DOHH2 (cell line): ENCODE data around the gene OCA2.

ENCODE experiments used
- H3F3A ChIP-seq: fragments of 200-600 bp; sonication (generic), shearing (Covaris generic); 2 replicates; pipeline ENCODE4 v1.6.0; 2016; ENCODE audit warnings: antibody characterized with exemption, mild to moderate bottlenecking; ENCODE audit not compliant: control insufficient read depth, insufficient read depth
- H3K27ac ChIP-seq: fragments of 200-600 bp; sonication (generic); 2 replicates; pipeline ENCODE4 v1.5.1; 2014; ENCODE audit warnings: low read depth, mild to moderate bottlenecking, low read length, moderate library complexity
- H3K27me3 ChIP-seq: fragments of 200-600 bp; sonication (generic); 2 replicates; pipeline ENCODE4 v1.6.1; 2014; ENCODE audit warnings: mild to moderate bottlenecking, low read length, mixed read lengths; ENCODE audit not compliant: control insufficient read depth
- H3K36me3 ChIP-seq: fragments of 200-600 bp; sonication (generic); 2 replicates; pipeline ENCODE4 v1.6.1; 2014; ENCODE audit warnings: mild to moderate bottlenecking, low read length, moderate library complexity, mixed read lengths; ENCODE audit not compliant: control insufficient read depth
- H3K4me1 ChIP-seq: fragments of 200-600 bp; sonication (generic); 2 replicates; pipeline ENCODE4 v1.6.1; 2014; ENCODE audit warnings: mild to moderate bottlenecking, low read length, mixed read lengths; ENCODE audit not compliant: control insufficient read depth
- H3K4me2 ChIP-seq: fragments of 200-600 bp; sonication (generic); 2 replicates; pipeline ENCODE4 v1.6.0; 2014; ENCODE audit warnings: mild to moderate bottlenecking, low read length, moderate library complexity
- H3K4me3 ChIP-seq: fragments of 200-600 bp; sonication (generic); 2 replicates; pipeline ENCODE4 v1.5.1; 2014; ENCODE audit warnings: mild to moderate bottlenecking, low read length, mixed read lengths
- H3K79me2 ChIP-seq: fragments of 200-600 bp; sonication (generic); 2 replicates; pipeline ENCODE4 v1.6.1; 2014; ENCODE audit warnings: mild to moderate bottlenecking, low read length, mixed read lengths; ENCODE audit not compliant: control insufficient read depth
- H3K9me2 ChIP-seq: fragments of 200-600 bp; sonication (generic); replicated peaks from 2 replicates; pipeline ENCODE4 v1.6.1; 2014; ENCODE audit warnings: mild to moderate bottlenecking, low read length, mixed read lengths; ENCODE audit not compliant: control insufficient read depth
- H3K9me3 ChIP-seq: fragments of 200-600 bp; sonication (generic); 2 replicates; pipeline ENCODE4 v1.6.1; 2014; ENCODE audit warnings: antibody characterized with exemption, low read length, mixed read lengths; ENCODE audit not compliant: control insufficient read depth, insufficient read depth
- H4K20me1 ChIP-seq: fragments of 200-600 bp; sonication (generic); 2 replicates; pipeline ENCODE4 v1.6.0; 2014; ENCODE audit warnings: low read depth, mild to moderate bottlenecking, antibody characterized with exemption, low read length, moderate library complexity; ENCODE audit not compliant: control insufficient read depth, insufficient read depth
- CTCF ChIP-seq: fragments of 200-600 bp; sonication (generic); IDR thresholded peaks from one replicate; pipeline ENCODE4 v1.5.1; 2014; ENCODE audit warnings: antibody characterized with exemption, mild to moderate bottlenecking, low read depth, low read length; ENCODE audit not compliant: poor library complexity, severe bottlenecking
- EZH2phosphoT487 ChIP-seq: fragments of 200-600 bp; sonication (generic); IDR thresholded peaks from 2 replicates; pipeline ENCODE4 v1.6.1; 2017; ENCODE audit warnings: borderline replicate concordance, mild to moderate bottlenecking, antibody characterized with exemption, low read length, moderate library complexity, mixed read lengths

The OCA2 gene

DNA sequence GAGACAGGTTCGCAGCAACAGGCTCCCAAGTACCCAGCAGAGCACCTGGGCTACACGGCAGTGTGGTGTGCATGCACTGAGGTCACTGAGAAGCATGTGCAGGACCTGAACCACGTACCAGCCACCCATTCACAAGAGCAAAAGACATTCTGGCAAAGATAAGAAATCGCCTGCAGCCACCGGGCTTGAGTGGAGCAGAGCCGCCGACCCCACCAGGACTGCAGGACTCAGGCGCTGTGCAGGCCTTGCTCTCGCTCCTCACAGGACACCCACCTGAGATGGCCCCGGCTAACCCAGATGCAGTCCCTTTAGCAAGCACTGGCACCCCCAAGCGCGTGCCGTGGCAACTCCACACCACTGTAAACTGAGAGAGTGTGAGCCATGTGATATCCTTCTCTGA lies 32.3 kb upstream of the OCA2 start:
- Histone ChIP-seq H3K9me3 (no peaks in the 10 kb centered on the region), H3K9me2 (no peaks in the 10 kb centered on the region), H3K27me3 (no peaks in the 10 kb centered on the region), H3K36me3 (peaks cover 62% of the 10 kb centered on the region), H3K27ac (no peak overlapping the region), H3K4me3 (no peak overlapping the region), H3K4me1 (peaks cover 6% of the 10 kb centered on the region), H3F3A (no peaks in the 10 kb centered on the region), H3K79me2 (no peaks in the 10 kb centered on the region), H4K20me1 (no peaks in the 10 kb centered on the region), H3K4me2 (no peak overlapping the region)
- TF ChIP-seq EZH2phosphoT487 (no peak), CTCF (no peak)

DNA sequence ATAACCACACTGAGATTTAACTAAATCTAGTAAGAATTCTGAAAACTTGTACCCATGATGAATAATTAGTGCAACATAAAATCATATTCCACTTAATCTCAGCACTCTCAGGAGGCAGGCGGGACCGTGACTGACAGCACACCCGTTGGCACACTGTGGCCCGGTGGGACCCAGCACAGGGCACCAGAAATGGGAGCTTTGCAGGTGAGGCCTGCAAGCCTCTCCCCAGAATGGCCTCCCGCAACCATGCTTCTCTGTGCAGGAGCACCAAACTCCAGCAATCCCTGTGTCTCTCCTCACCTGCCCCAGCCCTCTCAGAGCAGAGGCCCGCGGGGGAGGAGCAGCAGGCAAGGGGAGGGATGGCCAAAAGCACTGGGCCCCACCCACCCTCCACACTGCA lies 31.5 kb upstream of the OCA2 start:
- H3K79me2 ChIP-seq = no peaks in the 10 kb centered on the region
- H3K4me3 ChIP-seq = no peak overlapping the region
- H3K27ac ChIP-seq = no peak overlapping the region
- no peaks in the 10 kb centered on the region for H3K9me3 ChIP-seq
- no peaks in the 10 kb centered on the region for H3K9me2 ChIP-seq
- no peaks in the 10 kb centered on the region for H3F3A ChIP-seq
- H4K20me1 ChIP-seq = no peaks in the 10 kb centered on the region
- peaks cover 62% of the 10 kb centered on the region for H3K36me3 ChIP-seq
- H3K4me1 ChIP-seq = no peaks in the 10 kb centered on the region
- no peaks in the 10 kb centered on the region for H3K27me3 ChIP-seq
- H3K4me2 ChIP-seq = no peak overlapping the region
- no peak for TF ChIP-seq EZH2phosphoT487
- no peak for TF ChIP-seq CTCF

DNA sequence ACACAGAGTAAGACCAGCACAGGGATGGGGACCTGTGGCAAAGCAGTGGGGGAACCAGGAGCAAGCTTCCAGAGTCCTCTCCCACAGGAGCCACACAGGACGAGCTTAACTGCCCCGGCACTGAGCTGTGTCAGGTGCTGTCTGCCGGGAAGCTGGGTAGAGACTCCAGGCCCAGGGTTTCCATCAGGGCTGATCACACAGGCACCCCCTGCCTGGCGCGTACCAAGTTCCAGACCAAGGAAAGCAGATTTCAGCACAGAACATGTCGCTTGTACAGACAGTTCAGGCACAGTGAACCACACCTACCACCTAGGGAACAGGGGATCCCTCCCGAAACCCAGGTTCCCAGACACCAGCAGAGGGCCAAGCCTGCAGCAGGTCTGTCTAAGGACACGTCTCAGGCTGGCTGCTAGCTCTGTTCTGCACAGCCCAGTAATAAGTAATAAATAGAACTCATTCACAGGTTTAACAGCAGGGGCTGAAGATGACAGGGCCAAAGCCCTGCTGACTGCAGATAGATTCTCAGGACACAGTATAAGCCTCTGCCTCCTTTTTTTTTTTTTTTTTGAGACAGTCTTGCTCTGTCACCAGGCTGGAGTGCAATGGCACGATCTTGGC lies 30.2 kb upstream of the OCA2 start:
- no peak overlapping the region for H3K4me3 ChIP-seq
- no peaks in the 10 kb centered on the region for H3K9me2 ChIP-seq
- no peaks in the 10 kb centered on the region for H3K79me2 ChIP-seq
- no peaks in the 10 kb centered on the region for H3K9me3 ChIP-seq
- no peak overlapping the region for H3K27ac ChIP-seq
- H3K36me3 ChIP-seq = peaks cover 64% of the 10 kb centered on the region
- no peaks in the 10 kb centered on the region for H3F3A ChIP-seq
- H3K27me3 ChIP-seq = no peaks in the 10 kb centered on the region
- H3K4me2 ChIP-seq = no peak overlapping the region
- H4K20me1 ChIP-seq = no peaks in the 10 kb centered on the region
- TF ChIP-seq EZH2phosphoT487 = no peak
- TF ChIP-seq CTCF = no peak
- no peaks in the 10 kb centered on the region for H3K4me1 ChIP-seq
